Fibroblast of villous mesenchyme (primary cell): Measurements from ENCODE around the gene HSFX3. TPM values are rescaled to one million over a fixed set of nuclear protein-coding genes. Genes with fewer than 3 reads are reported as not detected.
"Not testable (repeated sequence)": the region's sequence is repeated elsewhere in the genome, so short reads cannot be mapped to it uniquely, and the experiment has no call there.

ENCODE experiments used
- DNase-seq: peaks from one replicate; pipeline ENCODE4 v3.0.0-alpha.2; 2010; ENCODE audit warnings: low read depth
- H3K4me3 ChIP-seq: 2 replicates; pipeline ENCODE4 v1.5.1; 2011; ENCODE audit warnings: low read depth, mild to moderate bottlenecking, low read length
- CTCF ChIP-seq: IDR thresholded peaks from 2 replicates; pipeline ENCODE4 v1.5.1; 2012; ENCODE audit warnings: low read depth, mild to moderate bottlenecking, low read length; ENCODE audit not compliant: insufficient read depth
- total RNA-seq: library from RNA; depleted of rRNA; stranded (reverse); fragments of >200 nt; gene quantifications from 2 replicates; pipeline ENCODE4 v1.2.3, GENCODE V29; 2012

The HSFX3 gene
- total RNA-seq = not detected in 2 replicates

GRCh38 chrX:149549701-149550100 lies at the start of gene HSFX3:
HSFX3 (minus strand) TSS chrX:149549924; CDS start chrX:149549852, 72 bp downstream.
- not testable (repeated sequence) for H3K4me3 ChIP-seq, DNase-seq

GRCh38 chrX:149598603-149599002 lies 48.9 kb upstream of the HSFX3 start:
- peak; percentile 4 for TF ChIP-seq CTCF
- DNase-seq, H3K4me3 ChIP-seq: not testable (repeated sequence)

GRCh38 chrX:149595943-149596342 lies 46.2 kb upstream of the HSFX3 start:
- DNase-seq, H3K4me3 ChIP-seq: not testable (repeated sequence)

- not testable (repeated sequence) for DNase-seq, H3K4me3 ChIP-seq
Measured at GRCh38 chrX:149595214-149595613, 45.5 kb upstream of the HSFX3 start, which contains the start of gene HSFX2. HSFX2 (minus strand) TSS chrX:149595314; CDS start chrX:149594700, 614 bp downstream.

- DNase-seq, H3K4me3 ChIP-seq: not testable (repeated sequence)
Measured at GRCh38 chrX:149590993-149591392, 41.3 kb upstream of the HSFX3 start.

- not testable (repeated sequence) for H3K4me3 ChIP-seq, DNase-seq
Measured at GRCh38 chrX:149587359-149587758, 37.6 kb upstream of the HSFX3 start, which contains the start of gene MAGEA9B. MAGEA9B (minus strand) TSS chrX:149587459; CDS start chrX:149583179, 4,280 bp downstream.

GRCh38 chrX:149585631-149586030 lies 35.9 kb upstream of the HSFX3 start:
- not testable (repeated sequence) for DNase-seq, H3K4me3 ChIP-seq

GRCh38 chrX:149573456-149573855 lies 23.7 kb upstream of the HSFX3 start:
- not testable (repeated sequence) for DNase-seq, H3K4me3 ChIP-seq

GRCh38 chrX:149572743-149573142 lies 23.0 kb upstream of the HSFX3 start:
- no peak overlapping the region for H3K4me3 ChIP-seq
- TF ChIP-seq CTCF = no peak
- DNase-seq = no peak

GRCh38 chrX:149571770-149572169 lies 22.0 kb upstream of the HSFX3 start:
- no peak overlapping the region for H3K4me3 ChIP-seq
- DNase-seq = no peak
- TF ChIP-seq CTCF = no peak

GRCh38 chrX:149570668-149571067 lies 20.9 kb upstream of the HSFX3 start:
- TF ChIP-seq CTCF = no peak
- no peak overlapping the region for H3K4me3 ChIP-seq
- DNase-seq = peak; percentile 55
